Esophagus muscularis mucosa (tissue), 3 donors: ENCODE measurements around the gene METRNL.

Experiments used
- POLR2AphosphoS5 ChIP-seq, 2 donors: sonication (generic); formaldehyde crosslinking; IDR thresholded peaks; one replicate each; pipeline ENCODE4 v1.6.1; 2017; ENCODE audit warnings: antibody characterized with exemption in 2 of 2
- TF ChIP-seq, protein P1 (sequence below), 3 experiments: fragments of 200-600 bp in 2 of 3; fragments of 450-650 bp in 1 of 3; sonication (generic) in 2 of 3; IDR thresholded peaks; one replicate each; pipeline ENCODE4 v1.5.1; 2017 to 2019; ENCODE audit warnings: antibody characterized with exemption in 3 of 3, mild to moderate bottlenecking in 2 of 3, moderate library complexity in 1 of 3

DNA sequence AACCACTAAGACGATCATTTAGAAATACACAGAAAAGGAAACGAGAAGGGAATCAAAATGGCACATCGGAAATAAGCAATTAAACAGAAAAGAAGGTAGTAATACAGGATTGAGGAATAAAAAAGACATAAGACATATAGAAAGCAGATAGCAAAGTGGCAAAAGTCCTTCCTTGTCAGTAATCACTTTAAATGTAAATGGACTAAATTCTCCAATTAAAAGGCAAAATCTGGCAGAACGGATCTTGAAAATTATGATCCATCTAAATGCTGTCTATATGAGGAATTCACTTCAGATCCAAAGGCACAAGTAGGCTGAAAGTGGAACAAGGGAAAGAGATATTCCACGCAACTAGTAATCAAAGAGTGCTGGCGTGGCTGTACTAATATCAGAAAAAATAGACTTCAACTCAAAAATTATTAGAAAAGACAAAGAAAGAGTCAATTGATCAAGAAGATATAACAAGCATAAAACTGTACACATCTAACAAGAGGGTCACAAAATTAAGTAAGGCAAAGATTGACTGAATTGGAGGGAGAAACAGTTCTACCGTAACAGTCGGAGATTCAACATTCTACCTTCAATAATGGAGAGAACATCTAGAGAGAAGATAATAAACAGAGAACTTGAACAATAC is 36.8 kb upstream of the METRNL start:
- TF ChIP-seq, protein P1, sequence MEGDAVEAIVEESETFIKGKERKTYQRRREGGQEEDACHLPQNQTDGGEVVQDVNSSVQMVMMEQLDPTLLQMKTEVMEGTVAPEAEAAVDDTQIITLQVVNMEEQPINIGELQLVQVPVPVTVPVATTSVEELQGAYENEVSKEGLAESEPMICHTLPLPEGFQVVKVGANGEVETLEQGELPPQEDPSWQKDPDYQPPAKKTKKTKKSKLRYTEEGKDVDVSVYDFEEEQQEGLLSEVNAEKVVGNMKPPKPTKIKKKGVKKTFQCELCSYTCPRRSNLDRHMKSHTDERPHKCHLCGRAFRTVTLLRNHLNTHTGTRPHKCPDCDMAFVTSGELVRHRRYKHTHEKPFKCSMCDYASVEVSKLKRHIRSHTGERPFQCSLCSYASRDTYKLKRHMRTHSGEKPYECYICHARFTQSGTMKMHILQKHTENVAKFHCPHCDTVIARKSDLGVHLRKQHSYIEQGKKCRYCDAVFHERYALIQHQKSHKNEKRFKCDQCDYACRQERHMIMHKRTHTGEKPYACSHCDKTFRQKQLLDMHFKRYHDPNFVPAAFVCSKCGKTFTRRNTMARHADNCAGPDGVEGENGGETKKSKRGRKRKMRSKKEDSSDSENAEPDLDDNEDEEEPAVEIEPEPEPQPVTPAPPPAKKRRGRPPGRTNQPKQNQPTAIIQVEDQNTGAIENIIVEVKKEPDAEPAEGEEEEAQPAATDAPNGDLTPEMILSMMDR (IDR thresholded peaks at IDR 0.05) = no peak
- TF ChIP-seq POLR2AphosphoS5 (IDR thresholded peaks at IDR 0.05) = no peak
